Stomach (tissue), 4 donors: ENCODE results near the gene FRRS1.

Source experiments
- POLR2AphosphoS5 ChIP-seq, 3 donors: sonication (generic); formaldehyde crosslinking; IDR thresholded peaks; one replicate each; pipeline ENCODE4 v1.6.1; 2016; ENCODE audit warnings: antibody characterized with exemption in 3 of 3
- TF ChIP-seq, protein P1 (sequence below), 7 experiments: fragments of 450-650 bp in 4 of 7; fragments of 200-600 bp in 3 of 7; sonication (generic) in 3 of 7; IDR thresholded peaks; one replicate each; pipeline ENCODE4 v1.5.1; 2016 to 2019; ENCODE audit warnings: antibody characterized with exemption in 7 of 7, control low read depth in 2 of 7, mild to moderate bottlenecking in 1 of 7

DNA sequence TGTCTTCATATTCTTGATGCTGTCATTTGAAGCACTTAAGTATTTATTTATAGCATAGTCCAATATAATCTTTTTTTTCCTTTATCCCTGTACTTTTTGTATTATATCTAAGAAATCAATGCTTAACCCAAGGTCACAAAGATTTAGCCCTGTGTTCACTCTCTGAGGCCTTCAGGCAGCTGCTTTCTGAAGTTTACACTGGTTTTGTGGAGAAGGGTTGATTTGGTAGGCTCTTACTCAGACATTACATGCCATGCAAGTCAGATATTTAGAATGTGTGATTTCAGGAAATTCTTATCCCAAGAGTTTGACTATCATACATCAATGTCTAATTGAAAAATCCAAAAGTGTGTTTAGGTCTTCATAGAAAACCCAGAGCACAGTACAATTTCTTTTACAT, 64.2 kb downstream of the FRRS1 start:
- no peak for TF ChIP-seq POLR2AphosphoS5 (IDR thresholded peaks at IDR 0.05)
- TF ChIP-seq, protein P1, sequence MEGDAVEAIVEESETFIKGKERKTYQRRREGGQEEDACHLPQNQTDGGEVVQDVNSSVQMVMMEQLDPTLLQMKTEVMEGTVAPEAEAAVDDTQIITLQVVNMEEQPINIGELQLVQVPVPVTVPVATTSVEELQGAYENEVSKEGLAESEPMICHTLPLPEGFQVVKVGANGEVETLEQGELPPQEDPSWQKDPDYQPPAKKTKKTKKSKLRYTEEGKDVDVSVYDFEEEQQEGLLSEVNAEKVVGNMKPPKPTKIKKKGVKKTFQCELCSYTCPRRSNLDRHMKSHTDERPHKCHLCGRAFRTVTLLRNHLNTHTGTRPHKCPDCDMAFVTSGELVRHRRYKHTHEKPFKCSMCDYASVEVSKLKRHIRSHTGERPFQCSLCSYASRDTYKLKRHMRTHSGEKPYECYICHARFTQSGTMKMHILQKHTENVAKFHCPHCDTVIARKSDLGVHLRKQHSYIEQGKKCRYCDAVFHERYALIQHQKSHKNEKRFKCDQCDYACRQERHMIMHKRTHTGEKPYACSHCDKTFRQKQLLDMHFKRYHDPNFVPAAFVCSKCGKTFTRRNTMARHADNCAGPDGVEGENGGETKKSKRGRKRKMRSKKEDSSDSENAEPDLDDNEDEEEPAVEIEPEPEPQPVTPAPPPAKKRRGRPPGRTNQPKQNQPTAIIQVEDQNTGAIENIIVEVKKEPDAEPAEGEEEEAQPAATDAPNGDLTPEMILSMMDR (IDR thresholded peaks at IDR 0.05), result no peak
